Stromal cell of bone marrow (primary cell): ENCODE measurements around the gene DNAI2.
A peak's percentile ranks its signal among the peaks of the same experiment; 100 is the strongest.
"Not testable (repeated sequence)": the region's sequence is repeated elsewhere in the genome, so short reads cannot be mapped to it uniquely, and the experiment has no call there.

Source experiments
- DNase-seq: peaks from one replicate; pipeline ENCODE4 v3.0.0-alpha.2; 2012; ENCODE audit warnings: low read depth

Gene DNAI2

DNA sequence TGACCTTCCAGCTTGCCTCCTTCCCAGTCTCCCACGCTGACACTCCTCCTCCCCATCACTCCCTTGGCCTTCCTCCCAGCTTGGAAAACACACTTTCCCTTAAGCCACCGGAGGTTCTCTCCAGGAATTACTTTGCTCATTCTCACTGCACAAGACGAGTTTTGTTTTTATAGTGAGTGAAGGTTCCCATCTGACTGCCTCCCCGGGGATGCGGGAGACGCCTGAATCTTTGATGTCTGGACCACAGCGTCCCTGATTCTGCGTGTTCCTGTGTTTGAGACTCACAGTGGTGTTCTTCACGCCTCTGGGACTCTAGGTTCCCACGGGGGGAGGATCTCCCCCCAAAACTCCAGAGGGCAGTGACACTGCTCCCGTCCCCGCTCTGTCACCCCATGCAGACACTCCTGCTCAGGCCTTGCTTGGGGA lies 2.0 kb downstream of the DNAI2 start:
- peak; percentile 62 for DNase-seq

DNA sequence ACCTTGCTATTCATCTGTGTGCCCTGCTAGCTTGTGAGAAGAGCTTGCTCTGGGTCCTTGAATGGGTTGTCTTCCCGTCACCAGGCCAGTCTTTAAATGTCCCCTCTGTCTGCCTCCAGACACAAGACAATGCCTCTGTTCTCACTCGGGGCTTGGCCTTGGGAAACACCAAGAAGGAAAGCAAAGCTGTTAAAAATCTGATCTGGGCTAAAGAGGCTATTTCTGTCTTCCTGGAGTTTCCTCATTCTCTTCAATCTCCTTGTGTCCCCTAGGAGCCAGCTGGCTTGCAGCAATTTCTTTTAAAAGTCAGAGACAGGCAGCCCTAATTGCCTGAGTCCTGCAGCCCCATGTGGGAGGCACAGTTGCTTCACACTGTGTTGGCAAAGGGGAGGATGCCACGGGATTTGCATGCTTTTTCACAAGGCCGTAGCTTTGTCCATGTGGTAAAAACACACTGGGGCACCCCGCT lies 2.5 kb downstream of the DNAI2 start:
- peak; percentile 21 for DNase-seq

DNA sequence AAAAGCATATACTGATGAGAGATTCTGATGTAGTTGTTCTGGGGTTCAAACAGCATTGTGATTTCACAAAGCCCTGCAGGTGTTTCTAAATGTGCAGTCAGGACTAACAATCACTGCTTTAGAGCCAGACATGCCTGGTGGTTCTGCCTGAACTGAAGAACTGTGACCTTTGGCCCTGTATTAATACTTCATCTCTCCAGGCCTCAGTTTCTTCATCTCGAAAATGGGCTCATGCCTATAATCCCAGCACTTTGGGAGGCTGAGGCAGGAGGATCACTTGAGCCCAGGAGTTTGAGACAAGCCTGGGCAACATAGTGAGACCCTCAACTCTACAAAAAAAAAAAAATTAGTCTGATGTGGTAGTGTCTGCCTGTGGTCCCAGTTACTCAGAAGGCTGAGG lies 3.9 kb downstream of the DNAI2 start:
- no peak for DNase-seq

DNA sequence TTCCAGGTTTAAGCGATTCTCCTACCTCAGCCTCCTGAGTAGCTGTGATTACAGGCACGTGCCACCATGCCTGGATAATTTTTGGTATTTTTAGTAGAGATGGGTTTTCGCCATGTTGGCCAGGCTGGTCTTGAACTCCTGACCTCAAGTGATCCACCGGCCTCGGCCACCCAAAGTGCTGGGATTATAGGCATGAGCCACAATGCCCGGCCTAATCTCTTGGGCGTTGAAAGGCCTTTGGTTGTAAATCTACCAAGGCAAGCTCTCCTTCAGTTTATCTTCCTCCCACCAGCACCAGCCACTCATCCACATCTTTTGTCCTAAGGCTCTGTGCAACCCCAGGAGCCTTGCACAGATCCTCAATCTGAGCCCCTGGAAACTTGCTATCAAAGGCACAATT lies 5.6 kb downstream of the DNAI2 start:
- not testable (repeated sequence) for DNase-seq

DNA sequence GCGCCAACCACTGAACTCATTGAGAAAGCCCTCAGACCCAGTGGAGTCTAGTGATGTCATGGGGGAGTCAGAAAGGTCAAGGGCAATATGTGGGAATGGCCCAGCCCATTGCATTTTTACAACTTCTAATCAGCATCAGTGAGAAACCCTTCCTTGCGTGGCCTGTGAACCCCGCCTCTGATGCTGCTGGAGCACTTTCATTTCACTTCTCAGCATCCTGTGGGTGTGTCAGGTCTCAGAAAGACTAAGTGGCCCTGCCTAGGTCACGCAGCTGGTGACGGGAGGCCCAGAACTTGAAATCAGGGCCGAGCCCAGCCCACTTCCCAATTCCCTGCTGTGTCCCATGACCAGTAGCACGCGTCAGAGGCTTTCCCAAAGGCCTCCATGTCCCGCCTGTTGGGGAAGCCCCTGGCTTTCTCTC lies 6.1 kb downstream of the DNAI2 start:
- DNase-seq = no peak

DNA sequence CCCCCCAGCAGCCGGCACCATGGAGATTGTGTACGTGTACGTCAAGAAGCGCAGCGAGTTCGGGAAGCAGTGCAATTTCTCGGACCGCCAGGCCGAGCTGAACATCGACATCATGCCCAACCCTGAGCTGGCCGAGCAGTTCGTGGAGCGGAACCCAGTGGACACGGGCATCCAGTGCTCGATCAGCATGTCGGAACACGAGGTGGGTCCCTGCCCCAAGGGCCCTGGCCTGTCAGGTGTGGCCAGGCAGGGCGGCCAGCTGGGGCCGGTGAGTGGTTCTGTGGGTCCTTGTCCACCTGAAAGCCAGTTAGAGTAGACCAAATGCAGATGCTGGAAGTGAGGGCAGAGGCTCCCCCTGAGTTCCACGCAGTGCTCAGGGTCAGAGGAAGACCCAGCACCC lies 7.8 kb downstream of the DNAI2 start:
- DNase-seq = no peak

DNA sequence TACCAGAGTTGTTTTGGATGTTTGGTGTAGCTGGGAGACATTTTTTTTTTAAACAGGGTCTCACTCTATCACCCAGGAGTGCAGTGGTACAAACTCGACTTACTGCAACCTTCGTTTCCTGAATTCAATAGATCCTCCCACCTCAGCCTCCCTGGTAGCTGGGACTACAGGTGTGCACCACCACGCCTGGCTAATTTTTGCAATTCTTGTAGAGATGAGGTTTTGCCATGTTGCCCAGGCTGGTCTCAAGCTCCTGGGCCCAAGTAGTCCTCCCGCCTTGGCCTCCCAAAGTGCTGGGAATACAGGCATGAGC lies 8.2 kb downstream of the DNAI2 start:
- not testable (repeated sequence) for DNase-seq

DNA sequence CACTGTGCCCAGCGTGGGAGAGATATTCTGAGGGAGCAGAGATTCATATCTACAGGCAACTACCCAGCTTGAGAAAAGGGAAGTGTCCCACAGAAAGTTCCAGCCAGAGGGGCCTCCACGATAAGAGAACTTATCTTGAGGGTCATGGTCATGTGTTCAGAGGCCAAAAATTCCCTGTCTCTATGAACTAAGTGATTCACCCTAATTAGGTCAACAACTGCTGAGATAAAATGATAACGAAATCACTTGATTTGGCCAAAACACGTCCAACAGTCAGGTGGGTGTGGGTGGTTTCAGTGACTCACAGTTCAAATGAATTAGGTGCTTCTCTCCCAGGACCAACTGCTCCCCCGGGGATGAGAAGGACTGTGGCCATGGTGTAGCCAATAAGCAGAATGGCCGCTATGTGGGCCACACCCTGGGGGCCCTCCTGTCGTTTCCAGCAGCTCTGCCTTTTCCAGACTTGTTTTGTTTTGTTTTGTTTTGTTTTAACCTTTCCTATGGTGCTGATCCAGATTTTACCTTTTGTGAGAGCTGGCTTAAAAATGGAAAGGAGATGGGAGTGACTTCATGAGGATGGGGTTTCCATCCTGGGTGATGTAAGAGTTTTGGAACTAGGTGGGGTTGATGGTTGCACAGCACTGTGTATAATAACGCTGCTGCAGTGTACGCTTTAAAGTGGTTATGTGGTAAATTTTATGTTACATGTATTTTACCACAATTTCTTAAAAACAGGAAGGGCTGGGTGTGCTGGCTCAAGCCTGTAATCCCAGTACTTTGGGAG lies 8.7 kb downstream of the DNAI2 start:
- DNase-seq = no peak

DNA sequence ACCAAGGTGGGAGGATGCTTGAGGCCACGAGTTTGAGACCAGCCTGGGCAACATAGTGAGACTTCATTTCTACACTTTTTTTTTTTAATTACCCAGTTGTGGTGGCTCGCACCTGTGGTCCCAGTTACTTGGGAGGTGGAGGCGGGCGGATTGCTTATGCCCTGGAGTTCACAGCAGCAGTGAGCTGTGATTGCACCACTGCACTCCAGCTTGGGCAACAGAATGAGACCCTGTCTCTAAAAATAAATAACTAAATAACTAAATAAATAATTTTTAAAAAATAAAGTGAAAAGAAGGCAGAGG lies 9.3 kb downstream of the DNAI2 start:
- DNase-seq = no peak

DNA sequence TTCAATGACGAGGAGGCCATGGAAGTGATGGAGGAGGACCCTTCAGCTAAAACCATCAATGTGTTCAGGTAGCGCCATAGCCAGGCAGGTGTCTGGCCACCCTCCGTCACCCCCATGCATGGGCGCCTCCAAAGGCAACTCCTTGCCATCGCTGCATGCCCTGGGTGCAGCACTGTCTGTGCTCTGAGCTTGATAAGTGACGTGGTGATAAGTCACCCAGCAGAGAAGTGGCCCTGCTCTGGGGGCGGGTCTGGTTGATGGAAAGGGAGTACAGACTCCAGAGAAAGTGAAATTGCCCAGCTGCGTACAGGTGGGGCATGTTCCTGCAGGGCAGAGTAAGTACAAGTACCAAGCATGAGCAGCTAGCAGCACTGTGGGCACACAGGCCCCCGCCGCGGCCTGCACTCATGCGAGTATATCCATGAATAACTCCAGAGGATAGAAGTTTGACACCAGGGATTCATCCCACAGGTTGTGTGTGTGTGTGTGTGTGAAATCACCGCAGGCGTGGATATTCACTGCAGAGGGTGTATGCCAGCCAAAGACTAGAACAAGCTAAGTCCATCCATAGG lies 13.1 kb downstream of the DNAI2 start:
- DNase-seq = no peak

DNA sequence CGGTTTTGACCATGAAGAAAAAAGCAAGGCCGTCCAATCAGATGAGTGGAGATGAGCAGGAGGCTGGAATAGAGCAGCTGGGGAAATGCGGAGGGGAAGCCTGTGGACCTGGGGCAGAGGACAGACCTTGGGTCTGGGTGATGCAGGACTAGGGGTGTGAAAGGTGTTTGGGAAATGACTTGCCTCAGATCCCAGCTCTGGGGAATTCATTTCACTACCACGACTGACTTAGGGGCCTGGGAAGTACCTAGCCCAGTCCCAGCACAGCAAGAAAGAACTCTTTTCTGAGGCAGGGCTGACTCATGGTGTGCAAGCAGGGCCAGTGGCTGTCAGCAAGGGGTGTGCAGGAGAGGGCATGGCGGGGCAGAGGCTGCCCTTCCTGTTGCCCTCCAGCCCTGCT lies 14.8 kb downstream of the DNAI2 start:
- no peak for DNase-seq

DNA sequence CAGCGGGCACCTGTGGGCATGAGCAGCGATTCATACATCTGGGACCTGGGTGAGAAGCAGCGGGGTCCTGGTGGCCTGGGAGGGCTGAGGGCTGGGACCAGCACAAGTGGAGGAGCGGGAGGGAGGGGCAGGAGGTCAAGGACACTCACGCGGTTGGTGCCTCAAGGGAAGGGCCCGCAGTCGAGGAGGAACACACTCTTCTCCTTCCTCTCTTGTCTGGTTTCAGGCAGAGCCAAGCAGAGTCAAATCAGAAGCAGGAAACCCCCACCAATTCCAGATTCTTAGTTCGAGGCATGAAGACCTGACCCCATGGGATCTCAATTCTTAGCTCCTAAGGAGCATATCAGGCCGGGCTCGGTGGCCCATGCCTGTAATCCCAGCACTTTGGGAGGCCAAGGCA lies 15.7 kb downstream of the DNAI2 start:
- no peak for DNase-seq

DNA sequence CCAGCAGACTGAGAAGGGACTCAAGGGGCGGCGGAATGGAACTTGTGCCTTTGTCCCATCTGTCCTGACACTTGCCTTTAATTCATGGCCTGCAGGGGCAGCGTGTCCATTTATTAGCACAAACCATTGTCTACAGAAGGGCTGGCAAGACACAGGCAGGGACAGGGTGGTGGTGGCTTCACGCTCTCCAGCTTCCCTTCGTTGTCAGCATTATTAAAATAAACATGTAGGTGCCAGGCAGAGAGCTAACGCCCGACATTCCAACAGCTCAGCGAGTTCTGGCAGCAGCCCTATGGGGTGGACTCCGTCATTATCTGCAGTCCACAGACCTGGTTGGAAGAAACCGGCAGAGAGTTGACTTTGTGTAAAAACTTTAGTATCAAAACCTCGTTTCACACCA lies 16.3 kb downstream of the DNAI2 start:
- DNase-seq = no peak

DNA sequence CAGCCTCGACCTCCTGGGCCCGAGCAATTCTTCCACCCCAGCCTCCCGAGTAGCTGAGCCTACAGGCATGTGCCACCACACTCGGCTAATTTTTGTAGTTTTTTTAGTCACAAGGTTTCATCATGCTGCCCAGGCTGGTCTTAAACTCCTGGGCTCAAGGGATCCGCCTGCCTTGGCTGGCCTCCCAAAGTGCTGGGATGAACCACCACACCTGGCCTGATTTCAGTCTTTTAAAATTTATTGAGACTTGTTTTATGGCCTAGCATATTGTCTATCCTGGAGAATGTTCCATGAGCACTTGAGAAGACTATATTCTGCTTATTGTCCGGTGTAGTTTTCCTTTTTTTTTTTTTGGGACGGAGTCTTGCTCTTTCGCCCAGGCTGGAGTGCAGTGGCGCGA lies 18.5 kb downstream of the DNAI2 start:
- DNase-seq = no peak

DNA sequence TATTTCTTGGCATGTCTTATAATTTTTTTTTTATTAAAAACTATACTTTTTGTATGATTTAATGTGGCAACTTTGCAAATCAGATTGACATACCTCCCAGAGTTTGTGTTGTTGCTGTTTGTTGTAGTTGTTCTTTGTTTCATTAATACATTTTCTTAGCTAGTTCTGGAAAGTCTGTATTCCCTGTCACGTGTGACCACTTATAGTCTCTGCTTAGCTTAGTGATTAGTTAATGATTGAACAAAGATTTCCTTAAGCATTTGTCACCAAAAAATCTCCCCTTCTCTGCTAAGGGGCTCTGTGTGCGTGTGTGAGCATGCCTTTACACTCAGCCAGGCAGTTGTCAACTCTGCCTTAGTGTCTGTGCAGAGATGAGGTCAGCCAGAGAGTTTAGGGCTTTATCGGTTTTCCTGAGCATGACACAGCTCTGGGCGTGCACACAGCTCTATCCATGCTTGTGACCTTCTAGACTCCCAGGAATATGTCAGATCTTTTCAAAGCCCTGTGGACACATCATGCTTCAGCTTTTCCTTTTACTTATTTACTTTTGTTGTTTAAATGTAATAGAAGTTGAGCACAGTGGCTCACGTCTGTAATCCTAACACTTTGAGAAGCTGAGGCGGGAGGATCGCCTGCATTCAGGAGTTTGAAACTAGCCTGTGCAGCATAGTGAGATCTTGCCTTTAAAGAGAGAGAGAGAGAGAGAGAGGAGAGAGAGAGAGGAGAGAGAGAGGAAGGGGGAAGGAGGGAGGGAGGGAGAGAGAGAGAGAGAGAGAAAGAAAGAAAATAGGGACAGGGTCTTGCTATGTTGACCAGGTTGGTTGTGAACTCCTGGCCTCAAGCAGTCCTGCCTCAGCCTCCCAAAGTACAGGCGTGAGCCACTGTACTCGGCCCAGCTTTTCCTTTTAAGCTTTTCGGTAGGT lies 21.9 kb downstream of the DNAI2 start:
- DNase-seq = no peak

DNA sequence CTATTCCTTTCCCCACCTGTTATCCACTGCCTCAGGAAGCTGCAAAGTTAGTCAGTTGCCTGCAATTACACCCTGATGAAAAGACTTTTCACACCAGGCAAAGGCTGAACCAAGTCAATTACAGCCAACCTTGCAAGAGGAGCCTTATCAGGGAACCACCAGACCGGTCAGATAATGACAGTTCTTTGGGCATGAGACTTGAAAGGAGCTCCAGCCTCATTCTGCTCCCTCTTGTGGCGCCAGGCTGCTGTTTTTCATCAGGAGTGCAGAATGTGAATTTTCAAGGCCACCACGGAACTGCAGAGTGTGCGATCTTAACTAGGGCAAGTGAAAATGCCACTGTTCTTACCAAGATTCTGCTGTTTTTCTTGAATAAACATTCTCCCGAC lies 22.5 kb downstream of the DNAI2 start:
- DNase-seq = no peak

DNA sequence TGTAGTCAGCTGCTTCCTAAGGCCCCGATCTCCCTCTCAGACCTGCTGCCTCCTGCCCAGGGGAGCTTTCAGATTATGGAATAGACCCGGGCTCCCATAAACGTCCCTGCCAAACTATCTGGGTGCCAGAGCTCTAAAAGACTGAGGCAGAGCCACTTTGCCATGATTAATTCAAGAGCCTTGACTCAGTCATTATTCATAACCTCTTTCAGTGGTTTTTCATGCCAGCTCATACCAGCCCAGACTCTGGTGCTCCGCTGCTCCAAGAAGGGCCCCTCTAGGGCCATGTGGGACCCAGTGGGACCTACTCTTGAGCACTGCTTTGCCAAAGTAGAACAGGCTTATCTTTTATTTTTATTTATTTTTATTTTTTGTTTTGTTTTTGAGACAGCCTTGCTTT lies 23.9 kb downstream of the DNAI2 start:
- no peak for DNase-seq

DNA sequence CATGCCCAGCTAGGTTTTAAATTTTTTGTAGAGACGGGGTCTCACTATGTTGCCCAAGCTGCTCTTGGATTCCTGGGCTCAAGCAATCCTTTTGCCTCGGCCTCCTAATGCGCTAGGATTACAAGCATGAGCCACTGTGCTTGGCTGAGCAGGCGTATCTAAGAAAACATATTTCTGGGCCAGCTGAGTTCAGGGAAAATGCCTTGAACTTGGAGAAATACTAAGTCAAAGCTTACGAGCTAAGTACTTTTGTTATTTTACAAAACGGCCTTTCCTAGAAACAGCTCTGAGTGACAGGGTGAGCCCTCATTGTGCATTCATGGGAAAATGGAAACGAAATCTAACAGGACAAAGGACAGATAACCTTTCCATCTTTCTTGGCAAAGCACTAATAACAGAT lies 24.7 kb downstream of the DNAI2 start:
- DNase-seq = no peak

DNA sequence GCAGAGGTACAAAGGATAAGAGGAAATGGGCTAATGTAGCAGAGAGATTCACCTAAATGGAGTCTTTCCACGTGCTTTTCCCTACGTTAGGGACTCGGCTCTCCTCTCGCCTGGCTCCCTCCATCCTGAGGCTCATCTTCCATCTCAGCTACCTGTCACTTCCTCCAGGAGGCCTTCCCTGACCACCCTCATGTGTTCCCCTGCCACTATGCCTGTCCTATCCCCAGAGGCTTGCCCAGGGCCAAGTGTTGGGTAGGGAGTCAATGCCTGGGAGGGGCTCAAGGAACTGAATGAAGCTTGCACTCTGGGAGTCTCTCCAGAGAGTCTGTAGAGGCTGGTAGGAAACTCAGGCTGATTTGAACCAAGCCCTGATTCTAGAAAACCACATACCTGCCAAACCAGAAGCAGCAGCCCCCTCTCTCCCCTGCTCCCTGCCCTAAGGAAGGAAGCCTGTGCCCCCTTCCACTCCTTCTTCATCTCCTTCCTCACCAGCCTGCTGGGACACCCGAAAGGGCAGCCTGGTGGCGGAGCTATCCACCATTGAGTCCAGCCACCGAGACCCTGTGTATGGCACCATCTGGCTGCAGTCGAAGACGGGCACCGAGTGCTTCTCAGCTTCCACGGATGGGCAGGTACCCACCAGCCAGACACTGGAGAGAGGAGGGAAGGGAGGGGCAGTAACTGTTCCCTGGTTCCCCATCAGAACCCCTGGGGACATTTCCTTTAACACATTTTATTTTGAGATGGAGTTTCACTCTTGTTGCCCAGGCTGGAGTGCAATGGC lies 25.4 kb downstream of the DNAI2 start:
- no peak for DNase-seq

DNA sequence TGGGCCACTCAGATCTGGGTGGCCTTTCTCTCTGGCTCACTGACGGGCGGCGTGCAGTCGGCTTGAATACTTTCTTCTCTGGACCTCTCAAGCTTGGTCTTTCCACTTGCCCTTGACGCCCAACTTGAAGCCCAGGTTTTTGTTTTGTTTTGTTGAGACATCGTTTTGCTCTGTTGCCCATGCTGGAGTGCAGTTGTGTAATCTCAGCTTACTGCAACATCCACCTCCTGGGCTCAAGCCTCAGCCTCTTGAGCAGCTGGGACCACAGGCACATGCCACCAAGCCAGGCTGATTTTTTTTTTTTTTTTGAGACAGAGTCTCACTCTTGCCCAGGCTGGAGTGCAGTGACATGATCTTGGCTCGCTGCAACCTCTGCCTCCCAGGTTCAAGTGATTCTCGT lies 29.3 kb downstream of the DNAI2 start:
- no peak for DNase-seq

DNA sequence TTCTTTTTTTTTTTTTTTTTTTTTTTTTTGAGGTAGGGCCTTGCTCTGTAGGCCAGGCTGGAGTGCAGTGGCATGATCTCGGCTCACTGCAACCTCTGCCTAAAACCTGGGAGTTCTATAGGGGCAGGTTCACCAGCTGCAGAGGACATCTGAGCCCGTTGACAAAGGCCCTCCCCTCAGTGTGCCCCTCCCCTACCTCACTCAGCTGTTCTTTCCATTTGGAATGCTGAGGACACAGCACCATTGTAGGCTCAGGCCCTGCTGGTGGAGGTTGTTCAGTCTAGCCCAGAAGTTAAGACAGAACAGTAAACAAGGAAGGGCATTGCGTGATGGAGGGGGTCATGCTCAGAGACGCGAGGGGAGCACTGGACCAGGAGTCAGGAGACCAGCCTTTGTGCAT lies 30.1 kb downstream of the DNAI2 start:
- DNase-seq = no peak

DNA sequence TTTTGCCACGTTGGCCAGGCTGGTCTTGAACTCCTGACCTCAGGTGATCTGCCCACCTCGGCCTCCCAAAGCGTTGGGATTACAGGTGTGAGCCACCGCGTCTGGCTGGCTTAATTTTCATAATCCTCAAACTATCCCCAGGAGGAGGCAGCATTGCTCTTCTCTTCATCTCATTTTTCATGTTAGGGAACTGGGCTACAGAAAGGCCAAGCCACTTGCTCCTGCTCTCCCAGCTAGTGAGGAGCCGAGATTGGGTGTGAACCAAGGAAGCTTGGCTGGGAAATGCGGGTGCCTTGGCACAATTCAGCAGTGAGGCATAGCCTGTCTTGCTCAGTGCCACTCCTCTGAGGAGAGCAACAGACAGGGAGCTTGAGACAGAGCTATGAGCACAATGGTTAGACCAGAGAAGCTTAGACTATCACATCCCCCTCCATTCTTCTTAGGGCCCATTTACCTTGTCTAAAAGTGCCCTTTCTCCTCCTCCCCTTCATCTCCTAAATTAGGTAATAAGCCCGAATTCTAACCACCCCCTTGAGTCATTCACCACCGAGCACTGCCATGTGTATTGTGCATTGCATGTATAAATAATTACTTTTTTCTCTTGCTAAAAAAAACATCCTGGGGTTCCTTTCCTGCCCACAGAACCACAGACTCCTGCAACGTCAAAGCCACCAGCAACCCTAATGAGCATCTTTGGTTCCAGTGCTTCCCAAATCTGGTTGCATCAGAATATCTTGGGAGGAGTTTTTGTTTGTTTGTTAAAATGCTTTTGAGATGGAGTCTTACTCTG lies 32.0 kb downstream of the DNAI2 start:
- no peak for DNase-seq
